ENCODE data around the gene GRB2.

Gene GRB2

DNA sequence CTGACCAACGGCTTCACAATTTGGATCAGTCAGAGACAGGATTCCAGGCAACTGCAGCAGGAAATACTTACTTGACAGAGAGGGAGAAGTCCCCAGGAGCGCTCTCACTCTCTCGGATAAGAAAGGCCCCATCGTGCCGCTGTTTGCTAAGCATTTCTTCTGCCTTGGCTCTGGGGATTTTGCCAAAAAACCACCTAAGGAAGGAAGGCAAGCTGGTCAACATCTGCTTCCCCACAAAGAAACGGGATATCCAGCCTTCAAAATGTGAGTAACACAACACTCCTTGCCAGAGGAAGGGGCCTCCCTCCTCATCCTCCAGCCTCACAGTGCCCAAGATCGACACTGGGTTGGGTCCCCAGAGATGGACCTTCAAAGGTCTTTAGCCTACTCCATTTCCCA lies 79.7 kb downstream of the GRB2 start:
- TF ChIP-seq, protein P1, sequence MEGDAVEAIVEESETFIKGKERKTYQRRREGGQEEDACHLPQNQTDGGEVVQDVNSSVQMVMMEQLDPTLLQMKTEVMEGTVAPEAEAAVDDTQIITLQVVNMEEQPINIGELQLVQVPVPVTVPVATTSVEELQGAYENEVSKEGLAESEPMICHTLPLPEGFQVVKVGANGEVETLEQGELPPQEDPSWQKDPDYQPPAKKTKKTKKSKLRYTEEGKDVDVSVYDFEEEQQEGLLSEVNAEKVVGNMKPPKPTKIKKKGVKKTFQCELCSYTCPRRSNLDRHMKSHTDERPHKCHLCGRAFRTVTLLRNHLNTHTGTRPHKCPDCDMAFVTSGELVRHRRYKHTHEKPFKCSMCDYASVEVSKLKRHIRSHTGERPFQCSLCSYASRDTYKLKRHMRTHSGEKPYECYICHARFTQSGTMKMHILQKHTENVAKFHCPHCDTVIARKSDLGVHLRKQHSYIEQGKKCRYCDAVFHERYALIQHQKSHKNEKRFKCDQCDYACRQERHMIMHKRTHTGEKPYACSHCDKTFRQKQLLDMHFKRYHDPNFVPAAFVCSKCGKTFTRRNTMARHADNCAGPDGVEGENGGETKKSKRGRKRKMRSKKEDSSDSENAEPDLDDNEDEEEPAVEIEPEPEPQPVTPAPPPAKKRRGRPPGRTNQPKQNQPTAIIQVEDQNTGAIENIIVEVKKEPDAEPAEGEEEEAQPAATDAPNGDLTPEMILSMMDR (IDR thresholded peaks at IDR 0.05; ENCODE audit: low read depth, low read length): no peak
- no peak for DNase-seq (ENCODE audit: extremely low read depth, low read depth)

DNA sequence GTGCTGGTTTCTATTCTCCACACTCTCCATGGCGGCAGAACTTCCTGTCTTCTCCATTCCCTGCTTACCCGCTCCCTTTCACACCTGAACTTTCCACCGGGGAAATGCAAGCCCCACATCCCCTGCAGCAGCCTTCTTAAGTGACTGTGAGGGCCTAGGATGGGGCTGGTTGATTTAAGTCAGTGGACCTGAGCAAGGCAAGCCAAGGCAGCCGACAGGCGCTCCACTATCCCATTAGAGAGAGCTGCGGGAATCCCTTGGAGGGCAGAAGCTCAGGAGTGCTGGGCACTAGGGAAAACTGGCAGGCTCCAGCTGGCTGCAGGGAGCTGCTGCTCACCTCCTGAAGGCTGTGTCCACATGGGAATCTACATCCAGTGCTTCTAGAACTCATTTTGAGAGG lies 80.1 kb downstream of the GRB2 start:
- no peak for DNase-seq (ENCODE audit: extremely low read depth, low read depth)
- TF ChIP-seq, protein P1 (IDR thresholded peaks at IDR 0.05; ENCODE audit: low read depth, low read length): no peak

DNA sequence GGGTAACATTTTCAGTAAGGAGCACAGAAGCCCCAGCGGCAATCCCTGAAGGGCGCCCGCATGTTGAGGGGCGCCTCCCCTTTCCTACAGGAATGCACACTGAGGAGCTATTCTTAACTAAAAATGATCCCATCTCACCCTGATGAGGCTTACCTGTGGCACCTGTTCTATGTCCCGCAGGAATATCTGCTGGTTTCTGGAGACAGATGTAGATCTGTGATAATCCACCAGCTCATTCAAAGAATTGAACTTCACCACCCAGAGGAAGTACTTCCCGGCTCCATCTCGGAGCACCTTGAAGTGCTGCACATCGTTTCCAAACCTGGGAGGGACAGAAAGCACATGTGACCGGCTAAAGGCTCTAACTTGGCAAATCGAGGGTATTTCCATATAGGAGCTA lies 84.0 kb downstream of the GRB2 start:
- TF ChIP-seq, protein P1 (IDR thresholded peaks at IDR 0.05; ENCODE audit: low read depth, low read length): no peak
- DNase-seq (ENCODE audit: extremely low read depth, low read depth): no peak

DNA sequence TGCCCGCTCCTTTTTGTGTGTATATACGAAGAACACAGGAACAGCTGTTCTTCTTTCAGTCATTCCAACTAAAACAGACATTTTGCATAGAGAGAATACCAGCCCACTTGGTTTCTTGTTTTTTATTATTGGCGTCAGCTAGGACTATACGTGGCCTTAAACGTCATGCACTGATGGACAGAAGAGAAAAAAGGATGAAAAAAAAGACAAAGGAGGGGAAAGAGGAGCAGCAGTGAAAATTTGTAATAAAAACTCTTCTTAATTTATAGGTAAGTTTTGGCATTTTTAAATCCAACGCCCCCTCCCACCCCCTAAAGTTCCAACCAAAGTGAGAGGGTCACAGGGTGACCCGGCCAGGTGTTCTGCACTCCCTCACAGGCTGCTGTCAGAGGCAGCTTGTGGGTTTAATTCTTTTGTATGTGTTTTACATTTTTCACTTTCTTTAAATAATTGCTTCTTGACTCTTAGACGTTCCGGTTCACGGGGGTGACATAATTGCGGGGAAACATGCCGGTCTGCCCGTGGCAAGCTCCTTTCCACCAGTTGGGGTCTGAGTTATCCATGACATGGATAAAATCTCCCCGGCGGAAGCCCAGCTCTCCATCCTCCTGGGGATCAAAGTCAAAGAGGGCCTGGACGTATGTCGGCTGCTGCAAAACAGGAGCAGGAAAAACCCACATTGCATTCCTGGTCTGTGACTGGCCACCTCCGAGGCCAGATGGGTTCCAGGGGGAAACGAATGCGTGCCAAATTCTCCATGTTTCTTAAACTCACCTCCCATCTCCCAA lies 85.4 kb downstream of the GRB2 start:
- no peak for DNase-seq (ENCODE audit: extremely low read depth, low read depth)
- TF ChIP-seq, protein P1 (IDR thresholded peaks at IDR 0.05; ENCODE audit: low read depth, low read length): no peak

DNA sequence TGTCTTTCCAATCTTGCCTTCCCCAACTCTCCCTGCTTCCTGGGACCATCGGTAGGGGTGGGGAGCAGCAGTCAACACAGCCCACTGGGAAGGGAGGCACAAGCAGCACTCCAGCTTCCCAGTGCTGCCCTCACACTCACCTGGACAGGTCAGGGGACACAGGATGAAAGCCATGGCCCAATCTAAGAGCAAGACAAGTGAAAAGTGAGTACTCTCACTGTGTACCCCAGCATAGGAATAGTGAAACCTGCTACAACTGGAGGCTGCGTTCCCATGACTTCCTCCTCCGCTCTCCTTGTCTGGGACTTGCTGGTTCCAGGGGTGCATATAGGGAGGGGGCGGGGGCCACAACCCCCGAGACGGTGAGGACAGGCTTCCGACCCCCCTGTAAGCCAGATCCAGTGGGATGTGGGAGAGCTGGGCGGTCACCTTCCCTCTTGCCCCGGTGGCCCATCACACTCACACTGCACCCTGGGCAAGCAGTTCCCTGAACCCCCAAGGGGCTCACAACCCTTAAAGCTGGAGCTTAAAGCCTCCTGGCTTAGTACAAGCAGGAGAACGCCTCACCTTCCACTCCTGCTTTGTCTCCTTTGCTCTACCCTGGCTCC lies 86.8 kb downstream of the GRB2 start:
- no peak for DNase-seq (ENCODE audit: extremely low read depth, low read depth)
- TF ChIP-seq, protein P1 (IDR thresholded peaks at IDR 0.05; ENCODE audit: low read depth, low read length): no peak

DNA sequence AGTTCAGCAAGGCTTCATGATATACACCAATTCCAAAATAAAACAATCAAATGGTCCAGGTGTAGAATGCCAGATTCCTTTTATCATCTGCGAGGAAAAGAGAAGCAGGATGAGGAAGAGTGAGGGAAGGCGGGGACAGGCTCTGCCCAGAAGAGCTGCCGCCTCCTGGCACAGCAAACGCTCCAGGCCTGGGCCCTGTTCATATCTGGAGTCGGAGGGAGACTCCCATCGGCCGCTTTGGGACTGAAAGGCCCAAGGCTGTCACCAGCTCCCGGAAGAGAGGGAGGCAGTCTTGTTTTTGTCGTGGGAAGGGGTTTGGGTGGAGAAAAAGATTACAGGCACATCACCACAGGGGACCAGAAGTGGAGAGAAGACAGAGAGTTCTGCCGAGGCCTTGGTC lies 87.3 kb downstream of the GRB2 start:
- DNase-seq (ENCODE audit: extremely low read depth, low read depth): no peak
- TF ChIP-seq, protein P1 (IDR thresholded peaks at IDR 0.05; ENCODE audit: low read depth, low read length): no peak

DNA sequence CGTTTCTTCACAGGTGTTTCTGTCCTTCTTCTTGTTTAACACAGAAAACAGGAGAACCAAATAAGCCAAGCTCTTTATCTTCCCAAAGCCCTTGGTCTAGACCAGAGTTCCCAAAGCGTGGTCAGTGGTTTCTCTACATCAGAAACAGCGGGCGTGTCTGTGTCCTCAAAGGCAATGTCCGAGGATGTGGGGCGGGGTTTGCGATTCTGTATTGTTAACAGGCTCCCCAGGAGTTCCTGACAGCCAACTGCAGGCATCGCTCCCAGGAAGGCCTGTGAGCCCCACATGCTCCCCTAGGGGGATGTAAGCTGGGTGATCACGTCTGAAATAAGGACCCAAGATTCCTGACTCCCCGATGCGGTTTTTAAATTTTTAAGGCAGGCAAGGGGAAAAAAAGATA lies 87.8 kb downstream of the GRB2 start:
- no peak for DNase-seq (ENCODE audit: extremely low read depth, low read depth)

More for the DNA sequence above, 87.8 kb downstream of the GRB2 start:
- TF ChIP-seq, protein P1 (IDR thresholded peaks at IDR 0.05; ENCODE audit: low read depth, low read length): no peak

Measured in AG09319 (cell line).